CD4-positive, alpha-beta T cell treated with Interferon alpha-2 for 1 hour (primary cell): Measurements from ENCODE around the gene PTPRN2.
"Not testable (repeated sequence)": the region's sequence is repeated elsewhere in the genome, so short reads cannot be mapped to it uniquely, and the experiment has no call there.

Source experiments
- DNase-seq, 2 donors: peaks; one replicate each; pipeline ENCODE4 v3.0.0-alpha.2; 2020 to 2022

The PTPRN2 gene

DNA sequence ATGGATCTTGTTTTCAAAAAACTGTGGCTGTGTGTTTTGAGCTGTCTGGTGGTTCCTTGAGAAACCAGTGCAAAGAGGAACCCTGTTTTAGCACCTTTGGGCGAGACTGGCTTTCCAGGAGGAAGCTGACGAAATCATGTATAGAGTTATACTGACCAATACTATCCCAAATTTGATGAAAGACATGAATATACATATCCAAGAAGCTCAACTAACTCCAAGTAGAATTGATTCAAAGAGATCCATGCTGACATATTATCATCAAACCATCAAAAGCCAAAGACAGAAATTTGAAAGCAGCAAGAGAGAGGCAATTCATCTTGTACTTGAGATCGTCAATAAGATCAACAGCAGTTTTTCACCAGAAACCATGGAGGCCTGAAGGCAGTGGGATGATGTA is 640.1 kb downstream of the PTPRN2 start:
- DNase-seq = no peak

DNA sequence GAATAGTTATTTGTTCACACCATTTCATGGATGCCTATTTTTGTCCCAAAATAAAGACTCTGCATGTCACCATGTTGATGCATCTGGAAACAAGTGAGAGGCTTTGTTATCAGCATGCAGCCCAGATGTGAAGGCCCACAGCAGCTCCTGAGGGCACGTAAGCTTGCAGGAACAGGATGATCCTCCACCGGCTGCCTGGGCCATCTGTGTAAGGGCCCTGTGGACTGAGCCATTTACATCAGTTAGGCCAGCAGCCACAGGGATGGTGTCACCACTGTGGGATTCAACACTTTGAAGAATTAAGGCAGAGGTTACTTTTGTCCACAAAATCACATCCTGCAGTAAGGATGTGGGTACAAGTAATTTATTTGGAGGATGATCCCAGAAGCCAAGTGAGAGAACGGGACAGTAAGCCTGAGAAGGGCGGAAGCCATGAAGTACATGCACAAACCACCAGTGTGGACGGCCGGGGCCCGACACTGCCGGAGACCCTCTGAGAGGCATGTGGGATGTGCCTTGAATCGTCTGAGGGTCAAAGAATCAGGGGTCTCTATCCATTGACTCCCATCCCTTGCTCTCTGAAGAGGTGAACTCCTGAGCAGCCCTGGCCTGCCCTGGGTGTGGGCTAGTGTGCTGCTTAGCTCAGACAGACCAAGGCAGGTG is 641.1 kb downstream of the PTPRN2 start:
- no peak for DNase-seq

DNA sequence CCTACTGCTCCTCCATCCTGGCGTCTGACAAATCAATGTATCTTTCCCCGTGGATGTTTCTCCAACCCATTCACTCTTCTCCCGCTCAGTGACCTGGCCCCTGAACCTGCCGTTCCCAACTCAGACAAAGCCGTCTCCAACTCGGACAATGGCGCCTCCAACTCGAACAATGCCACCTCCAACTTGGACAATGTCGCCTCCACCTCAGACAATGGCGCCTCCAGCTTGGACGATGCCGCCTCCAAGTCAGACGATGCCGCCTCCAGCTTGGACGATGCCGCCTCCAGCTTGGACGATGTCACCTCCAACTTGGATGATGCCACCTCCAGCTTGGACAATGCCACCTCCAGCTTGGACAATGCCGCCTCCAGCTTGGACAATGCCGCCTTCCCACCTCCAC is 642.2 kb downstream of the PTPRN2 start:
- no peak for DNase-seq

DNA sequence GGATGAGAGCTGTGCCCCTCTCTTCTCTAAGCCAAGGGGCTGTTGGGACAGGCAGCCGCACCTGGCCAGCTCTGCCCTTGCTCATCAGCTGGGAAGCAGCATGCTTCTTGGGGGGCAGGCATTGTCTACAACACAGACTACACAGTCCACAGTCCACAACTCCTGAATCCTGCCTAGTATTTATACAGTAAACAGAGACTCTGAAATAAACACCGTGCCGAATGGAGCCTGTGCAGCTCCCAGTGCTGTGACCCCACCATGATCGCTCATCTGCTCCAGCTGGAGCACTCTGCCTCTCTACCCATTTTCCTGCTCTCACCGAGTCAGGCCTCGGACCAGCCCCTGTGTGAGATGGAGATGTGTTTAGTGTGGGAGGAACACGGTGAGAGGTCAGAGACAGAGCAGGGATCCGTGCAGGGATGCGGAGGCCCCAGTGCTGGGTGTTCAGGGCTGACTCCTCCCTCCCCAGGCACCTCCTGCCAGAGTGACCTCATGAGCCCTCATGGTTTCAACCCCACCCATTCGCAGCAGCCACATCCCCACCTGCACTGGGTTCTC is 642.8 kb downstream of the PTPRN2 start:
- no peak for DNase-seq

DNA sequence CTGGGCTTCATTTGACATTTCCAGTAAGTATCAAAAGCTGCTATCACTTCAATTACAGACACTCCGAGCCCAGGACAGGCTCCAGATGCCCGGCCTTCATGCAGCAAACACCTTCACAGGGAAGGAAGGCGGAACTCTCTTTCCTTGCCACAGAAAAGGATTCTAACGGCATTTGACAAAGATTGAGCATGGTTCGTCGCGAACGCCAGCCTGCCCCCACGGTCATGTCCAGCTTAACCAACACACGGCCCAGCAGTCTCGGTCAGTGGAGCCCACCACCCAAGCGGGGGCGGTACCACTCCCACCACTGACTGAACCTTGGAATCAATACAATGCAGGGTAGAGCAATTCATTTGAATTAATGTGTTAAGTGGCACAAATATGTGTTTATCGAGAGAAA is 643.6 kb downstream of the PTPRN2 start:
- DNase-seq = no peak

DNA sequence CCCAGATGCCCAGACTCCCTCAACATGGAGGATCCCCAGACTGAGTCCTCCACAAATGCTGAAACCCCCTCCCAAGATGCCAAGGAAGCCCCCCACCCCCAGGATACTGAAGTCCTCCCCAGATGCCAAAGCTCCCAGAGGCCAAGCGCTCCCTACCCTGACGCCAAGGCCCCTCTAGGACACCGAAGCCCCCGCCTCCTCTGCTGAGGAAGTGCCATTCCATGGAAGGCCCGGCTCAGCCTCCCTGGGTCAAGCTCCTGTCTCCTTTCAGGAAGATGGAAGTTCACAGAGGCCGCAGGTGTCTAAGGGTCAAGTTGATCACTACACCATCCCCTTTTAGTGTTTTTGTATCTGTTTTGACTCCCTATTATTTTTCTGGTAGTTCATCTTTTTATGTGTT is 644.1 kb downstream of the PTPRN2 start:
- no peak for DNase-seq

DNA sequence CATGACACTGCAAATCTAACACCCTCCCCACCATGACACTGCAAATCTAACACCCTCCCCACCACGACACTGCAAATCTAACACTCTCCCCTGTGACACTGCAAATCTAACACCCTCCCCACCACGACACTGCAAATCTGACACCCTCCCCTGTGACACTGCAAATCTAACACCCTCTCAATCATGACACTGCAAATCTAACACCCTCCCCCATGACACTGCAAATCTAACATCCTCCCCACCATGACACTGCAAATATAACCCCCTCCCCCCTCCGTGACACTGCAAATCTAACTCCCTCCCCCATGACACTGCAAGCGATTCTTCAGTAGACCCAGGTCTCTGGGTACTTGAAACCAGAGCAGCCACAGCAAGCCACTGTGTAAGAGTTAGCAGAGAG is 646.4 kb downstream of the PTPRN2 start:
- DNase-seq = no peak

DNA sequence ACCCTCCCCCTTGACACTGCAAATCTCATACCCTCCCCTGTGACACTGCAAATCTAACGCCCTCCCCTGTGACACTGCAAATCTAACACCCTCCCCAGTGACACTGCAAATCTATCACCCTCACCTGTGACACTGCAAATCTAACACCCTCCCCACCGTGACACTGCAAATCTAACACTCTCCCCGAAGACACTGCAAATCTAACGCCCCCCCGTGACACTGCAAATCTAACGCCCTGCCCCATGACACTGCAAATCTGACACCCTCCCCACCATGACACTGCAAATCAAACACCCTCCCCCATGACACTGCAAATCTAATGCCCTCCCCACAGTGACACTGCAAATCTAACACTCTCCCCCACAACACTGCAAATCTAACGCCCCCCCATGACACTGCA is 647.1 kb downstream of the PTPRN2 start:
- no peak for DNase-seq

DNA sequence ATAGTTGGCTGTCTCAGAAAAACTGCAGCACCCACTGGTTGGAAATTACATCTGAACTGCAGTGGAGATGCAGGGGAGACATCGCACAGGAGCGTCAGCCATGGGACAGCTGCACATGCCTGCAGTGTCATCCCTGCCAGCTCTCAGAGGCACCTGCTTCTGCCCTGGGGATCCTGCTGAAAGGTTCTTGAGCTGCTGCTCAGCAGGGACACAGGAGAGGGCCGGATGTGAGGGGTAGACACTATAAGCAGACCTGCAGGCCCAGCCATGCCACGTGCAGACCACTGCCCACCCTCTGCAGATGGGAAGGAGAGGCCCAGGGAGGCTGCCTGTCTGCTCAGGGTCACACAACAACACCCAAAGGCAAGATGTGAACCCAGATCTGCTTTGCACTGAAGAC is 649.4 kb downstream of the PTPRN2 start:
- no peak for DNase-seq

DNA sequence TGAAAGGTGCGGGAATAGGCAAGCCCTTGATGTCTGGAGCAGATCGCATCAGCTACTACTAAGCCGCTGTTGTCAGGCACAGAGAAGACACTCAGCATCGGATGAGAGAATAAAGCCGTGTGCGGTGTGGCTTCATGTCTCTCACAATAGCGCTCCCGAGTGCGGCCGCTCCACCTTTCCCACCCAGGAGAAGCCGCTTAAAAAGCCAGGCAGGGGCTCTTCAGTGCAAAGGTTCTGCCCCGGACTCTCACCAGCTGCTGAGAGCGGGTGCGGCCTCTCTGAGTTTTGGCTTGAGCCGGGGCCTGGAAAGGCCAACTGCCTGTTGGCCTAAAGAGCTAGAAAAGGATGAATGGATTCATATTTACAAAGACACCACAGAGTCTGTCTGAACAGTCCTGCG is 650.2 kb downstream of the PTPRN2 start:
- DNase-seq = no peak

DNA sequence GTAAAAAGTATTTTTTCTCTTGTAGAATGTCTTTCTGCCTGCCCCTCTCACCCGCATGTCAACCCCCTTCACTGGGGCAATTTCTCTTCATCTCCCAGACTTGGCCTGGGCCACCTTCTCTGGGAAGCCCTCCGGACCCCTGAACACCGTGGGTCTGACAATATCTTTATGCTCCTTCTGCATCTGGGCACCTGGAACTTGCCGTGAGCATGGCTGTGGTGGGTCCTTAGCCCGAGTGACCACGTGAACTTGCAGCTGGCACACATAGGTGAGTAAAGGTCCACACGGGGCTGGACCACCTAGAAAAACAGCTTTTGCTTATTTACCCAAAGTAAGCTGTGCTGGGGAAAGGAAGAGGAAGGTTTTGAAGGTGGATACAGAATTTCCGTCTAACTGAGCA is 650.6 kb downstream of the PTPRN2 start:
- no peak for DNase-seq

DNA sequence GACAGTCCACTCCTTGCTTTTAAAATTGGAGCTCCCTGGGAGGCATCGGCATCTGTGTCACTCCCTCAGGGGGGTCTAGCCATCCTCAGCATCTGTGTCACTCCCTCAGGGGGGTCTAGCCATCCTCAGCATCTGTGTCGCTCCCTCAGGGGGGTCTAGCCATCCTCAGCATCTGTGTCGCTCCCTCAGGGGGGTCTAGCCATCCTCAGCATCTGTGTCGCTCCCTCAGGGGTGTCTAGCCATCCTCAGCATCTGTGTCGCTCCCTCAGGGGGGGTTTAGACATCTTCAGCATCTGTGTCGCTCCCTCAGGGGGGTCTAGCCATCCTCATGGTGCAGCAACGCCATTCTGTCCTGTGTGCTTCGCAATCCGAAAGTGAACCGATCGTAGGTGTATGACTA is 651.9 kb downstream of the PTPRN2 start:
- not testable (repeated sequence) for DNase-seq

DNA sequence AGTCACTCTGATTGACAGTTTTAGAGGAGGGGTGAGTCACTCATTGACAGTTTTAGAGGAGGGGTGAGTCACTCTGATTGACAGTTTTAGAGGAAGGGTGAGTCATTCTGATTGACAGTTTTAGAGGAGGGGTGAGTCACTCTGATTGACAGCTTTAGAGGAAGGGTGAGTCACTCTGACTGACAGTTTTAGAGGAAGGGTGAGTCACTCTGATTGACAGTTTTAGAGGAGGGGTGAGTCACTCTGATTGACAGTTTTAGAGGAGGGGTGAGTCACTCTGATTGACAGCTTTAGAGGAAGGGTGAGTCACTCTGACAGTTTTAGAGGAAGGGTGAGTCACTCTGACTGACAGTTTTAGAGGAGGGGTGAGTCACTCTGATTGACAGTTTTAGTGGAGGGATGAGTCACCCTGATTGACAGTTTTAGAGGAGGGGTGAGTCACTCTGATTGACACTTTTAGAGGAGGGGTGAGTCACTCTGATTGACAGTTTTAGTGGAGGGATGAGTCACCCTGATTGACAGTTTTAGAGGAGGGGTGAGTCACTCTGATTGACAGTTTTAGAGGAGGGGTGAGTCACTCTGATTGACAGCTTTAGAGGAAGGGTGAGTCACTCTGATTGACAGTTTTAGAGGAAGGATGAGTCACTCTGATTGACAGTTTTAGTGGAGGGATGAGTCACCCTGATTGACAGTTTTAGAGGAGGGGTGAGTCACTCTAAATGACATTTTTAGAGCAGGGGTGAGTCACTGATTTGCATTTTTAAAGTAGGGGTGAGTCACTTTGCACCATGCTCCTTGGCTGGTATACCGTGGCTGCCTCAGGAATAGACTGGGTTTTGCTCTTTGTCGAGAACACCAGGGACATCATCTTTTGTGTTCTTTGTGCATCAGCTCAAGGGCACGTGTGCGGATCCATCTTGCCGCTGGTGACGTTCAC is 654.1 kb downstream of the PTPRN2 start:
- not testable (repeated sequence) for DNase-seq

DNA sequence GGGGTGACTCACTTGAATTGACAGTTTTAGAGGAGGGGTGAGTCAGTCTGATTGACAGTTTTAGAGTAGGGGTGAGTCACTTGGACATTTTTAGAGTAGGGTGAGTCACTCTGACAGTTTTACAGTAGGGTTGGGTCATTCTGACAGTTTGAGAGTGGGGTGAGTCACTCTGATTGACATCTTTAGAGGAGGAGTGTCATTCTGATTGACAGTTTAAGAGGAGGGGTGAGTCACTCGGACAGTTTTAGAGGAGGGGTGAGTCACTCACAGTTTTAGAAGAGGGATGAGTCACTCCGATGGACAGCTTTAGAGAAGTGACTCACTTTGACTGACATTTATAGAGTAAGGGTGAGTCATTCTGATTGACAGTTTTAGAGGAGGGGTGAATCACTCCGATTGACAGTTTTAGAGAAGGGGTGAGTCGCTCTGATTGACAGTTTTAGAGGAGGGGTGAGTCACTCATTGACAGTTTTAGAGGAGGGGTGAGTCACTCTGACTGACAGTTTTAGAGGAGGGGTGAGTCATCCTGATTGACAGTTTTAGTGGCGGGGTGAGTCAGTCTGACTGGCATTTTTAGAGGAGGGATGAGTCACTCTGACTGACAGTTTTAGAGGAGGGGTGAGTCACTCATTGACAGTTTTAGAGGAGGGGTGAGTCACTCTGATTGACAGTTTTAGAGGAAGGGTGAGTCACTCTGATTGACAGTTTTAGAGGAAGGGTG is 655.0 kb downstream of the PTPRN2 start:
- DNase-seq = no peak

DNA sequence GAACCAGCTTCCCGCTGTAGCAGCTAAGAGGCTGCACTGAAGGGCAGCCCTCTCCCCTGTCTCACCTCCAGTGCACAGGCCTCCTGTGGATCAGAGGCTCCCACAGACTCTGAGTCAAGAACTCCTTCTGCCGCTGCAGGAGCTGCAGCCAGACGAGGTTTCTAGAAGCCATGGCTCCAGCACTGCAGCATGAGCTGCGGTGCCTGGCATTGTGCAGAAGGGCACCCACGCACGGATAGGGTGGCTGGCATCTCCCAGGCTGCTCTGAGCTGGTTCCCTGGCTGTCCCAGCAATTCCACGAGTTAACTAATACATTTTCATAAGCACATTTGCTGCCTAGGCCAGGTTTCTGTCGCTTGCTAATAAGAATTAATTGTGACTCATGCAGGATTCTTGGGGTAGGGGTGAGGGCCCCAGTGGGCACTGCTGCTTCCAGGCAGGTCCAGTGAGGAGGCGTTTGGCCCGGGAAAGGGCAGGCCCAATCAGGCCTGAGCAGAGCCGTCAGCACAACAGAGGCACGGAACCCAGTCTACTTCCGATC is 656.6 kb downstream of the PTPRN2 start:
- no peak for DNase-seq

DNA sequence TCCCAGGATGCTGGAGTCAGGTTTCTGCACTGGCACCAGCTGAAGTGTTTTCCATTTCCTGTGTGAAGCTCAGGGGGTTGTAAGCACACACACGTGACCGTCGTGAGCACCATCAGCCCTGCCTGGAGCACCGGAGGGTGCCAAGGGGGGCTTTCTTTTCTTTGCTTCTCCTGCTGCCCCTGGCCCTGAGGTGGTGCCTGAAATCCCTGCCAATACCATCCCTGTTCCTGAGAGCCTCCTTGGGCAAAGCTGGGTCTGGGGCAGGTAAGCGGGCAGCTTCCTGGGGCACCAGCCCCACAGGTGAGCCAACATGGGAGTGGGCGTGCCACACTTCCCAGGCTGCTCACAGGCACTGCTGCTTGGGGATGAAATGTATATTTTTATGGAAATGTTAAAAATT is 657.2 kb downstream of the PTPRN2 start:
- DNase-seq = no peak

DNA sequence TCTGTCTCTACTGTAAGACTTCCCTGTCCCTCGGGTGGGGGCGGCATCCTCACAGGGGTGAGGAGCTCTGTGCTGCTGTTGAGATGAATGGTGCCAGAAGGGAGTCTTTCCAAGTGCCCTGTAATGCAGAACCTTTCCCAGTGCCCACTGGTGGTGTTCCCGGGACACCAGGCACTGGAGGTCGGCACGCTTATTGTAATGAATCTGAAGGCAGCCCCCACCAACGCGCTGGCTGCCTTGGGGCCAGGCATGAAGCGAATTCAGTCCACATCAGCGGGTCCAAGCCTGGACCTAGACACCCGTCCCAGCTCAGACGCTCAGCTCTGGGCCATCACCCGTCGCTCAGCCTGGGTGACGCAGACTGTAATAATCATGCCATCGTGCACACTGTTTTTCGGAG is 658.0 kb downstream of the PTPRN2 start:
- no peak for DNase-seq

DNA sequence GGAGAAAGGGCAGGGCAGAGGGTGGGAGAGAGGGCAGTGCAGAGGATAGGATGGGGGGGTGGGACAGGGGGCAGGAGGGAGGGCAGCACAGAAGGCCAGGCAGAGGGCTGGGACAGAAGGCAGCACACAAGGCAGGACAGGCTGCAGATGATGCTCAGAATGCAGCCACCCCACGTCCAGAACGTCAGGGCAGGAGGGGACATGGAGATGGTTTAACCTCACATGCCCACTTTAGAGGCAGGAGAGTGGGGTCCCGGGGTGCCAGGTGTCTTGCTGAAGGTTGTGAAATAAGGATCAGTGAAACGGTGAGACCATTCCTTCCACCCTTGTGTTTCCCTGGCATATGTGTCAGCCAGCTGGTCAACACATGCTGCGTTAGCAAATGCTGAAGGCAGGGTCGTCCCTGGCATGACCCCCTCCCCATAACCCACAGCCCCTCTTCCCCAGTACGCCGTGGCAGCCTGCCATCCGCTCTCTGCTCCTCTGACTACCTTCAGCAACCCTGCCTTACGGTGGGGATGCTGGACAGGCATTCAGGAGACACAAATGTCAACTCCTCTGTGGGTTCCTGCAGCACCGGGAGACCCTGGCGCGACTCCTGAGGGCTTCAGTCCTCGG is 658.7 kb downstream of the PTPRN2 start:
- DNase-seq = no peak

DNA sequence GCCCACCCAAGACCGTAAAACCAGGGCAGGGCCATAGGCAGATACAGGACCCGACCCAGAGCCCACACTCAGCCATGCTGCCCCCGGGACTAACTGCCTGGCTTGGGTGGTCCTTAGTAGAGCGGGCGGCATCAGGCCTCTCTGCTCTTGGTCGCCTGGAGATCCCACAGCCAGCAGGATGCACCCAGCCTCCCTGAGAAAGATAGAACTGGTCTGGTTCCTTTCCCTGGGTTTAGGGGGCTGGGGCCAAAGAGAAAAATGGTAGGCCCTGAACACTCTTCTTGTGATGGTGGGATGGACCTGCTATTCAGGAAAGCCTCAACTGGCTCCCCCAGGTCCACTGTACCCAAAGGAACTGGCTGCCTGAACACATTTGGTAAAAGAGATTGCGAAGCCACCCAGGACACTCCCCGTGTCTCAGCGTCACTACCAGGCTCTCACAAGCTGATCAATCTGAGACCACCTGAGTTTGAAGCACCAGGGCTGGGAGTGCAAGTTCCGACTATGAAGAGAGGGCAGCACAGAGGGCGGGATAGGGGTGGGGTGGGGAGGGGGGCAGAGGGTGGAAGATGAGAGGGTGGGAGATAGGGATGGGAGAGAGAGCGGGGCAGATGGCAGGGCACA is 659.3 kb downstream of the PTPRN2 start:
- no peak for DNase-seq

DNA sequence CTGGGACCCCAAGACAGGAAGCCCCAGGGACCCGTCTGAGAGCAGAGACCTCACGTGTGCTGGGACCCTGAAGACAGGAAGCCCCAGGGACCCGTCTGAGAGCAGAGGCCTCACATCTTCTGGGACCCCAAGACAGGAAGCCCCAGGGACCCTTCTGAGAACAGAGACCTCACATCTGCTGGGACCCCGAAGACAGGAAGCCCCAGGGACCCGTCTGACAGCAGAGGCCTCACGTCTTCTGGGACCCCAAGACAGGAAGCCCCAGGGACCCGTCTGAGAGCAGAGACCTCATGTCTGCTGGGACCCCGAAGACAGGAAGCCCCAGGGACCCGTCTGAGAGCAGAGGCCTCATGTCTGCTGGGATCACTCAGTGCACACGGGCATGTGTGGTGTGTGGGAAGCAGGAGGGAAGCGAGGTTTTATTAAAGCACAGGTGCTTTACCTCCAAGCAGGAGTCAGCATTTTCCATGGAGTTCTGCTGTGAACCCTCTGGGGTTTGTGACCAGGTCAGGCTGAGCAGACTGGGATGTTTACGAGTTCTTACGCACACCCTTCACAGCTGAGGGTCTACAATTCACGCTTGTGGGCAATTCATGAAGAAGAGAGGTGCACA is 660.2 kb downstream of the PTPRN2 start:
- no peak for DNase-seq

DNA sequence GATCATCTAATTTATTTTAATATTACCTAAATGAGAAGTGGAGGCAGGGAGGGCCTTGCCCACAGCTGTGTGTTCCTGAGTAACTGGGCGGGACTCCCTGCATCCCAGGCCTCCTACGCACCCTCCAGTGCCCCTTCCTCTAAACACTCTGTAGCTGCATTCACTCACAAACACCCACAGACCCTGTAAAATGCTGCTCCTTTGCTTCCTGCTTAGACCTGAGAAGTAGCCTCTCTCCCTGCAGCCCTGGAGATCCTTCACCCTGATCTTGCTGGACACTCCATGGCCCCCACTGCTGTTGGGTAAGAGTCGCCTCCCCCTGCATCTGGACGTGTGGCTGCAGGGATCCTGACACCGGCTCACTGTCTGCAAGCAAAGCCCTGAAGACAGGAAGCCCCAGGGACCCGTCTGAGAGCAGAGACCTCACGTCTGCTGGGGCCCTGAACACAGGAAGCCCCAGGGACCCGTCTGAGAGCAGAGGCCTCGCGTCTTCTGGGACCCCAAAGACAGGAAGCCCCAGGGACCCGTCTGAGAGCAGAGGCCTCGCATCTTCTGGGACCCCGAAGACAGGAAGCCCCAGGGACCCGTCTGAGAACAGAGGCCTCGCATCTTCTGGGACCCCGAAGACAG is 661.0 kb downstream of the PTPRN2 start:
- DNase-seq = no peak
